HG03095 (cell line): ENCODE data around the gene ARHGAP25.

ENCODE experiments used
- ATAC-seq: cut with Tn5 transposase; IDR thresholded peaks from one replicate; pipeline ENCODE4 v1.9.1; 2021; ENCODE audit warnings: moderate library complexity; ENCODE audit not compliant: unreplicated experiment

The ARHGAP25 gene

DNA sequence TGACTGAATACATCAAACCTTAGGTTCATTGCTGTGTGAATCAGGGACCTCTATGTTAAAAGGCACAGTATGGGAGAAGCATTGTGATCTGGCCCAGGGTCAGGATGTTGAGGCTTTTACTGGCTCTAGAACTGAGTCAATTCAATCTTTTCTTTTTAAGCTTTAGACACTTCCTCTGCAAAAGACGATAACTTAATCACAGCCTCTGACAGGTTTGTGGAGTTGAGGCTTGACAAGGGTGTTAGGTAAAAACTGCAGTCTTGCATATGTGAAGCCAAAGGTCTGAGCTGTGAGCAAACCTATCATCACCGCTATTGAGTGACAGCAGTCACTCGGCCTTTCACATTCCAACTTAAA is 17.3 kb upstream of the ARHGAP25 start:
- no peak for ATAC-seq

GRCh38 chr2:68719912-68720311 is 14.7 kb upstream of the ARHGAP25 start:
- ATAC-seq, result no peak

DNA sequence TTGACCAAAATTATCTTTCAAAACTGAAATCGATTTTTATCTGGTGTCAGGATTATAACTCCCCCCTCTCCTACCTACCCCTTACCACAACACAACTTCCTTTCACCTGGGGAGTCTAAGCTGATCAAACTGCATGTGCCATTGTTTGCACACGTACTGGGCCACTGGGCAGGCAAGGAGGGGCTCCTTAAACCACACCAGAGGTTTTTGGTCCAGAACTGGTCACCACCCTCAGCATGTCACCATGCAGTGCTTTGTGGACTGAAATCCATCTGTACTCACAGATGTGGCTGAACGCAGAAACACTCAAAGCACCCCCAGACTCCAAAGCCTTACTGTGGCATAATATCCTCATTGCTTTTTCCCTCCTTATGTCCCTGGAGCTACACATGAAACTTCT is 13.9 kb upstream of the ARHGAP25 start:
- no peak for ATAC-seq

- ATAC-seq, result peak; percentile 71
Observed at GRCh38 chr2:68721482-68722101, 13.0 kb upstream of the ARHGAP25 start.

DNA sequence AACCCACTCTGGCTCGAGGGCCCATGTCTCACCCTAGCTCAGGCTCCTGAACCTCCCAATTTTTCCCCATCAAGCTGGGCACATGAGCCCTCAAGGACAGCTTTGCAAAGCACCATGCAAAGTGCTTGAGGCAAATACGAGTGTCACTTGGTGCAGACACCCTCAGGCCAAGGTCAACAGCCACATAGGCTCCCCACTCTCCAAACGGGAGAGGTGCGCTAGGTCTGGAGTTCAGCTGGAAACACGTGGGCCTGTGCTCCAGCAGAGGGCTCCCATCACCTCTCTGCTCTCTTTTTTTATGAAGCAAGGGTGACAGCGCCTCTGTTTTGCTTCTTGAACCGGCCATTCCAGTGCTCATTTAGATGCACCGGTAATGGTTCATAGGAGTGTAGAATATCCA is 11.9 kb upstream of the ARHGAP25 start:
- no peak for ATAC-seq

GRCh38 chr2:68723181-68723580 is 11.4 kb upstream of the ARHGAP25 start:
- ATAC-seq, result no peak

GRCh38 chr2:68726100-68726499 is 8.5 kb upstream of the ARHGAP25 start:
- ATAC-seq, result no peak

GRCh38 chr2:68726608-68727367 is 7.8 kb upstream of the ARHGAP25 start:
- ATAC-seq, result peak; percentile 93

DNA sequence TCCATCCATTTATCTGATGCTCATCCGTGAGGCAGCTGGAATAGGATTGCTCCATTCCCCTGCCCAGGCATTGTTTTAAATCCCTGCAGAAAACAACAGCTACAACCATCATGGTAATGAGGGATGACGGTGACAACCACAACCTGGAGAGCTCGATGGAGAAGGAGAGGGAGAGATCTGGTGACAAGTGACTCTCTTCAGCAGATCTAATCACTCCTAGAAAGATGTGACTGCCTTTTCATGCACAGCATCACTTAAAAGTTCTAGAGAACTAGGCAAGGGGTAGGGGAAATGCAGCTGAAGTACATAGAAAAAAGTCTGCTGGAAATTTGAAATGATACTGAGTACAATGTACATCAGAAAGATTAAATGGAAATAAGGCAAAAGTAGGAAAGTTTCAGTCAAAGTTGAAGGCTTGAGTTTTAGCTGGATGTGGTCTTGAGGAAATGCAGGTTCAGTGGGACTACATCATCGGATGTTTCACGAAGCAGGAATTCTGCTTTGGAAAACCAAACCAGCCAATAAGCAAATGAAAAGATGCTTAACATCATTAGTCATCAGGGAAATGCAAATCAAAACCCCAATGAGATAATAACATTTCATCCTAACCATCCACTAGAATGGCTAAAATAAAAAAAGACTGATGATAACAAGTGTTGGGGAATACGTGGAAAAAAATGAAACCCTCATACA is 6.8 kb upstream of the ARHGAP25 start:
- ATAC-seq, result no peak

DNA sequence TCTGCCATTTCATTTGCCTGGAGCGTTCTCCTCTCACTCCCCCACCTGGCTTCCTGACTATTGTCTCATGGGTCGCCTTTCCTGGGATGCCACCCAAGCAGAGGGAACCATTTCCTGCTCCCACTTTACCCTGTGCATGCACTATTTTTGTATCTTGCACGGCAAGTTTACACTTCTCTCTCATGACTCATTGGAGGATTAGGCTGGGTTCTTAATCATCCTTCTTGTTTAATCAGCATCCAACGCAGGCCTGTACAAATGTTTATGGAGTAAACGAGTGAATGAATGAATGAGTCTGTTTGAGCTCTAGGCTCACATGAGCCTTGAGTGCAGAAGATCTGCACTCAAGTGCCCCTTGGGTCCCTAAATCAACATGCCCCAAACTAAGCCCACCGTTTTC is 3.8 kb upstream of the ARHGAP25 start:
- no peak for ATAC-seq

DNA sequence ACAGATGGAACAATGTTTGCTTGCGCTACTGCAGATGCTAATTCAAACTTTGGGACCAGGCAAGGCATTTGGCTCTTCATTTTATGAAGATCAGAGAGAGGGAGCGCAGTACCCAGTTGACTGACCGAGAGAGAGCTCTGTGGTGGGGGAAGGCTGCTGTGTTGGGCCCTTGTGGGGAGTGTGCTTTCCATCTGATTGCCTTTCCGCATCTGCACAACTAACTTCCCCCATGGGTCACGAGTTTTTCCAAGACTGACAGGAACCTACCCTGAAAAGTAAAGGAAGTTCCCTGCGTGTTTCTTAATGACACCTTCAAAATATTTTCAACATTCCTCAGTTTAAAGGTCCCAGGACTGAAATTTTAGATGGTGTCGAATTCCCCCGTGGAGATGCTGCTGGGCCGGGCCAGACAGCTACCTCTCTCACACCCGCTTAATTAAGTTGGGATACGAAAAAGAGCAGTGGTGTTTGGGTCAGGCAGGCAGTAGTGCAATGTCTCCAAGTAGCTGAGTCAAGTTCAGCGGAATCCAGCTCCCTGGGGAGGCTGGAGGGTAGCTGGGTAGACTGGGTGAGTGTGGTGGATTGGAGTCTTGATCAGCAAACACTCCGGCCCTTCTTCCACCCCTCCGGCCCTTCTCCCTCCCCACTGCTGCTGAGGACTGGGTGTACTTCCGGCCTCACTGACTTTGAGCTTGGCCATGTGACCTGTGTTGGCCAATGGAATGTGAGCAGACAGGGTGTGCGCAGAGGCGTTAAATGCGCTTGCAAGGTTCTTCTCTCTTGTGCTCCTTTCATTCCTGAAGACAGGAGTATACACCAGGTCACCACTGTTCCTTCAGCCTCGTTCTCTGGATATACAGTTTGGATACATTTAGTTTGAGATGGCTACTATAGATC is 2.3 kb upstream of the ARHGAP25 start:
- ATAC-seq, result no peak

DNA sequence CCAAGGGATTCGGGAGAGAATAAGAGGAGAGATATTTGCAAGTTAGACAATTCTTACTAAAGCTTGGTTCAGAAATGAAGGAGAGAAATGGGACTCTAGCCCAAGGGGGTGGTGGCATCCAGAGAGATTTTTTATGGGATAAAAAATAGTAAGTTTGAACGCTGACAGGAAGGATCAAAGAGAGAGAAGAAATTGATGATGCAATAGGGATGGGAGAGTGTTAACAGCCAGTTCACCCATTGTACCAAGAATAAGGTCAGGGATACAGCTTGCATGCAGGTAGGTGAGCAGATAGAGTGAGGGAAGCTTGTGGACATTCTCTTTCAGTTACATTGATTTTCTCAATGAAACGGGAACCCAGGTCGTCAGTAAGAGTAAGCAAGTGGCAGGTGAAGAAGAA is 1.2 kb upstream of the ARHGAP25 start:
- no peak for ATAC-seq

DNA sequence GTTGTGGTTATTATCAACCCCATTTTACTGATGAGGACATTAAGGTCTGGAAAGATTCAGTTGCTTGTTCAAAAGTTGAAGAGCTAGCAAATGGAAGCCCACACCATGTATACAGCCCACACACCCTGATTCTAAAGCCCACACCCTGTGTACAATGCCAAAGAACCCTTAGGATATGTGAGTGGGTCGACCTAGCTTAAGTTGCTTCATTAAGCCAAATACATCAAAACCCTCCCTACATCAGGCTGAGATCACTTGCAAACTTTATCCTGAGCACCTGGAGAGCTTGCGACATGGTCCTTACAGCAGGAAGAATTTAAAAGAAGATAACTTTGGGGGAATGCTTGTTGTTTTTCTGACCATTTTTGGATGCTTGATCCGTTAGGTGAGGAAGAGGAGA is 435 bp upstream of the ARHGAP25 start:
- ATAC-seq, result no peak

GRCh38 chr2:68736086-68736485 is 1.5 kb downstream of the ARHGAP25 start:
- ATAC-seq, result no peak

- no peak for ATAC-seq
Observed at GRCh38 chr2:68737711-68738110, 3.1 kb downstream of the ARHGAP25 start.

GRCh38 chr2:68738906-68739594 is 4.4 kb downstream of the ARHGAP25 start:
- ATAC-seq, result no peak

DNA sequence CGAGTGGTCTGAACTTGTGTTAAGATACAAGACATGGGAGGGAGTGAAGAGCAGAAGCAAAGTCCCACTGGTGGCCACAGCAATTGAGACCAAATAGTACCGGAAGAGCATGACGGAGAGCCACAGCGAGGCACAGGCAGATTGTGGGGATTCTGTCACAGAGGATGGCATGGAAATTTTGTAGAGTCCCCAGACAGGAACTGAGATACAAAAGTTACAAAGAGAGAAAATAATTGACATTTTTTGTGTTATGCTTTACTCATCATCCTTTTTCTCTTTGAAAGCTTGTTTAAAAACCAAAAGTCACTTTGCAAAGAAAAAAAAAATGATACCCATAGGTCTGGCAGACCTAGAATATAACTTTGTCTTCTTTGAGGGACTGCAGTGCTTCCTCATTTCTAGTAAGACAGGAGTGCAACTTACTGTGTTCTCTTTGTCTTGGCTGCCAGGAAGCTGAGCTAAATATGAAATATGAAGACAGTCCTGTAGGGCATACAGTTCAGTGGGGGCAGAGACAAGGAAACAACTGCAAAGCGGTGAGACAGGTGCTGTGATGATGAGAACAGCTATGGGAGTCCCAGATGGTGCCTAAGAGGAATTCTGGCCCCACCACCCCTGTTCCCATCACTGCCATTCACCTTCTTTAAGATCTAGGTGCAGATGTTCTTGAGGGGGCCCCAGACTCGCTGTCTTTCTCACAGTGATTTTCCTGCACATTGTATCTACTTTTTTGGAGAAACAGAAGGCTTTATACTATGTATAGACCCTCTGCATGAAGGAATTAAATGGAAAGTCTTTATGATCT is 5.2 kb downstream of the ARHGAP25 start:
- no peak for ATAC-seq

- ATAC-seq, result no peak
Observed at GRCh38 chr2:68740400-68740914, 5.8 kb downstream of the ARHGAP25 start.

DNA sequence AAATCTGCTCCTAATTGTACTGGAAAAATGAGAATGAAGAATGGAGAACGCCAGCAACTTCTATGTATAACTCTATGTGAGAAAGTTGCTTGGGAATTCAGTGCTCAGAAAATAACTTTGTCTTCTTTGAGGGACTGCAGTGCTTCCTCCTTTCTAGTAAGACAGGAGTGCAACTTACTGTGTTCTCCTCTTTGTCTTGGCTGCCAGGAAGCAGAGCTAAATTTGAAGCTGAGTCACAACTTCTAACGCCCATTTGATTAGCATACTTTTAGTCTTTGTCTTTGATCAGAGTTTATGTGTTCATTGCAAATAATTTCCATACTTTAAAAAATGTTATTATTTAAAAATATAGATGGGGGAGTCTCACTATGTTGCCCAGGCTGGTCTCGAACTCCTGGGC is 6.6 kb downstream of the ARHGAP25 start:
- no peak for ATAC-seq
